IMR-90 (cell line): ENCODE measurements around the gene SPTLC3.

ENCODE experiments used
- CEBPB ChIP-seq: IDR thresholded peaks from 2 replicates; pipeline ENCODE4 v1.6.1; 2012; ENCODE audit warnings: low read depth, low read length, improper control_type of control experiment
- FOS ChIP-seq: fragments of 150-350 bp; IDR thresholded peaks from 2 replicates; pipeline ENCODE4 v1.6.1; 2016; ENCODE audit warnings: low read depth, low read length
- MAZ ChIP-seq: IDR thresholded peaks from 2 replicates; pipeline ENCODE4 v1.6.1; 2012; ENCODE audit warnings: low read depth, mild to moderate bottlenecking, low read length, improper control_type of control experiment, moderate library complexity, borderline replicate concordance
- MXI1 ChIP-seq: IDR thresholded peaks from 2 replicates; pipeline ENCODE4 v1.6.1; 2012; ENCODE audit warnings: low read depth, mild to moderate bottlenecking, low read length, moderate library complexity, borderline replicate concordance
- NFE2L2 ChIP-seq: fragments of 150-350 bp; IDR thresholded peaks from 2 replicates; pipeline ENCODE4 v1.6.1; 2016; ENCODE audit warnings: low read depth, mild to moderate bottlenecking, low read length
- POLR2A ChIP-seq: IDR thresholded peaks from 2 replicates; pipeline ENCODE4 v1.6.1; 2012; ENCODE audit warnings: mild to moderate bottlenecking, low read depth, low read length
- RAD21 ChIP-seq: IDR thresholded peaks from 2 replicates; pipeline ENCODE4 v1.6.1; 2012; ENCODE audit warnings: low read length, improper control_type of control experiment
- RFX5 ChIP-seq: IDR thresholded peaks from 2 replicates; pipeline ENCODE4 v1.8.0; 2012; ENCODE audit warnings: low read depth, mild to moderate bottlenecking, low read length, moderate library complexity
- TF ChIP-seq, protein P1 (sequence below): conservative IDR thresholded peaks from 2 replicates; pipeline ENCODE4 v1.5.1; 2012; ENCODE audit warnings: mild to moderate bottlenecking, low read depth, low read length, improper control_type of control experiment
- TF ChIP-seq, protein P2 (sequence below): fragments of 150-350 bp; IDR thresholded peaks from 2 replicates; pipeline ENCODE4 v1.6.1; 2016; ENCODE audit warnings: low read depth, mild to moderate bottlenecking, low read length, moderate library complexity, borderline replicate concordance
- TF ChIP-seq, protein P3 (sequence below): fragments of 150-350 bp; IDR thresholded peaks from 2 replicates; pipeline ENCODE4 v1.6.1; 2017; ENCODE audit warnings: mild to moderate bottlenecking, antibody characterized with exemption, low read length, low read depth

DNA sequence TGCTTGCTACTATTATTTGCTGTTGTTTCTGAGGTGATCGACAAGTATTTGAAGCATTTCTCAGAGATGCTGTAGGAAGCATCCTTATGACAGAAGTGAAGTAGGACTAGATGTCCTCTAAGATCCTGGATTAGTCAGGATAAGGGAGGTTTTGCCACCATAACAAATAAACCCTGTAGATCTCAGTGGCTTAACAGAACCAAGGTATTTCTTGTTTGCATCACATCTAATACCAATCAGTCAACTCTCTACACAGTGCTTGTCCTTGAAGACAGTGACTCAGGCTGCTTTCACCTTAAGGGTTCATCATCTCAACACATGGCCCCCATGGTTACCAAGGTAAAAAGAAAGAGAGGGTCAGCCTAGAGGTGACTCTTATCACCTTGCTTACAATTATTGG is 119.4 kb downstream of the SPTLC3 start:
- TF ChIP-seq, protein P1, sequence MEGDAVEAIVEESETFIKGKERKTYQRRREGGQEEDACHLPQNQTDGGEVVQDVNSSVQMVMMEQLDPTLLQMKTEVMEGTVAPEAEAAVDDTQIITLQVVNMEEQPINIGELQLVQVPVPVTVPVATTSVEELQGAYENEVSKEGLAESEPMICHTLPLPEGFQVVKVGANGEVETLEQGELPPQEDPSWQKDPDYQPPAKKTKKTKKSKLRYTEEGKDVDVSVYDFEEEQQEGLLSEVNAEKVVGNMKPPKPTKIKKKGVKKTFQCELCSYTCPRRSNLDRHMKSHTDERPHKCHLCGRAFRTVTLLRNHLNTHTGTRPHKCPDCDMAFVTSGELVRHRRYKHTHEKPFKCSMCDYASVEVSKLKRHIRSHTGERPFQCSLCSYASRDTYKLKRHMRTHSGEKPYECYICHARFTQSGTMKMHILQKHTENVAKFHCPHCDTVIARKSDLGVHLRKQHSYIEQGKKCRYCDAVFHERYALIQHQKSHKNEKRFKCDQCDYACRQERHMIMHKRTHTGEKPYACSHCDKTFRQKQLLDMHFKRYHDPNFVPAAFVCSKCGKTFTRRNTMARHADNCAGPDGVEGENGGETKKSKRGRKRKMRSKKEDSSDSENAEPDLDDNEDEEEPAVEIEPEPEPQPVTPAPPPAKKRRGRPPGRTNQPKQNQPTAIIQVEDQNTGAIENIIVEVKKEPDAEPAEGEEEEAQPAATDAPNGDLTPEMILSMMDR: no peak
- TF ChIP-seq RAD21 (no peak), NFE2L2 (no peak), POLR2A (no peak), RFX5 (no peak), MAZ (no peak), FOS (no peak), MXI1 (no peak), CEBPB (no peak)
- TF ChIP-seq, protein P2, sequence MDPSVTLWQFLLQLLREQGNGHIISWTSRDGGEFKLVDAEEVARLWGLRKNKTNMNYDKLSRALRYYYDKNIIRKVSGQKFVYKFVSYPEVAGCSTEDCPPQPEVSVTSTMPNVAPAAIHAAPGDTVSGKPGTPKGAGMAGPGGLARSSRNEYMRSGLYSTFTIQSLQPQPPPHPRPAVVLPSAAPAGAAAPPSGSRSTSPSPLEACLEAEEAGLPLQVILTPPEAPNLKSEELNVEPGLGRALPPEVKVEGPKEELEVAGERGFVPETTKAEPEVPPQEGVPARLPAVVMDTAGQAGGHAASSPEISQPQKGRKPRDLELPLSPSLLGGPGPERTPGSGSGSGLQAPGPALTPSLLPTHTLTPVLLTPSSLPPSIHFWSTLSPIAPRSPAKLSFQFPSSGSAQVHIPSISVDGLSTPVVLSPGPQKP: no peak
- TF ChIP-seq, protein P3, sequence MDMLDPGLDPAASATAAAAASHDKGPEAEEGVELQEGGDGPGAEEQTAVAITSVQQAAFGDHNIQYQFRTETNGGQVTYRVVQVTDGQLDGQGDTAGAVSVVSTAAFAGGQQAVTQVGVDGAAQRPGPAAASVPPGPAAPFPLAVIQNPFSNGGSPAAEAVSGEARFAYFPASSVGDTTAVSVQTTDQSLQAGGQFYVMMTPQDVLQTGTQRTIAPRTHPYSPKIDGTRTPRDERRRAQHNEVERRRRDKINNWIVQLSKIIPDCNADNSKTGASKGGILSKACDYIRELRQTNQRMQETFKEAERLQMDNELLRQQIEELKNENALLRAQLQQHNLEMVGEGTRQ: no peak
